Left lung (tissue), 10 donors: Measurements from ENCODE around the gene RASA3. TPM values are rescaled to one million over a fixed set of nuclear protein-coding genes. Genes with fewer than 3 reads are reported as not detected.

Experiments
- ATAC-seq: fragments of 200-7000 bp; cut with Tn5 transposase; one replicate; pipeline ENCODE4 v1.9.1; 2020; ENCODE audit warnings: moderate library complexity
- DNase-seq, 4 donors: peaks; one replicate each; pipeline ENCODE4 v3.0.0-alpha.2; 2013 to 2020
- H3K27ac ChIP-seq, 2 donors: fragments of 200-600 bp; sonication (generic) in 1 of 2; one replicate each; pipeline versions ENCODE4 v1.5.0 to v1.8.0; 2020 to 2021
- H3K27me3 ChIP-seq, 2 donors: fragments of 200-600 bp; sonication (generic) in 1 of 2; one replicate each; pipeline versions ENCODE4 v1.5.0 to v1.8.0; 2020 to 2021
- H3K36me3 ChIP-seq, 2 donors: fragments of 200-600 bp; sonication (generic) in 1 of 2; one replicate each; pipeline versions ENCODE4 v1.5.0 to v1.8.0; 2020 to 2021
- H3K4me1 ChIP-seq, 2 donors: fragments of 200-600 bp; one replicate each; pipeline ENCODE4 v1.8.0; 2021
- H3K4me3 ChIP-seq, 2 donors: fragments of 200-600 bp; sonication (generic) in 1 of 2; one replicate each; pipeline versions ENCODE4 v1.5.0 to v1.8.0; 2020 to 2021; ENCODE audit warnings: mild to moderate bottlenecking in 1 of 2
- H3K9me3 ChIP-seq, 2 donors: fragments of 200-600 bp; sonication (generic) in 1 of 2; one replicate each; pipeline versions ENCODE4 v1.5.0 to v1.8.0; 2020 to 2021
- CTCF ChIP-seq, 2 donors: fragments of 200-600 bp; sonication (generic) in 1 of 2; IDR thresholded peaks; one replicate each; pipeline versions ENCODE4 v1.5.0 to v1.8.0; 2021; ENCODE audit warnings: antibody characterized with exemption in 2 of 2
- intact Hi-C, 2 donors: fragments of 100-400 bp; cut with DNase I; formaldehyde crosslinking; loops; one replicate each; pipeline versions ENCODE4 v1.11.2 to v1.14.2; 2022
- polyA plus RNA-seq, 6 donors: library from polyadenylated mRNA; unstranded; fragments of 120-200 nt; gene quantifications; one replicate each; pipeline ENCODE4 v1.2.1, GENCODE V29; 2013; ENCODE audit not compliant: insufficient read length in 6 of 6
- total RNA-seq, 2 donors: library from RNA; stranded (reverse); fragmentation: NEBNext Ultra II Directional; extraction: Animal tissue kit (Norgen Biotek cat#: 25700); gene quantifications; one replicate each; pipeline ENCODE4 v1.2.1, GENCODE V29; 2021
- donor health status: DM: no; HTN: yes; CAD: no.
- donor health status: DM: no; HTN: no; CAD: no.

Gene RASA3
- total and polyA plus RNA-seq, 8 donors = 11.4 to 22.2 (median 12.7) TPM

DNA sequence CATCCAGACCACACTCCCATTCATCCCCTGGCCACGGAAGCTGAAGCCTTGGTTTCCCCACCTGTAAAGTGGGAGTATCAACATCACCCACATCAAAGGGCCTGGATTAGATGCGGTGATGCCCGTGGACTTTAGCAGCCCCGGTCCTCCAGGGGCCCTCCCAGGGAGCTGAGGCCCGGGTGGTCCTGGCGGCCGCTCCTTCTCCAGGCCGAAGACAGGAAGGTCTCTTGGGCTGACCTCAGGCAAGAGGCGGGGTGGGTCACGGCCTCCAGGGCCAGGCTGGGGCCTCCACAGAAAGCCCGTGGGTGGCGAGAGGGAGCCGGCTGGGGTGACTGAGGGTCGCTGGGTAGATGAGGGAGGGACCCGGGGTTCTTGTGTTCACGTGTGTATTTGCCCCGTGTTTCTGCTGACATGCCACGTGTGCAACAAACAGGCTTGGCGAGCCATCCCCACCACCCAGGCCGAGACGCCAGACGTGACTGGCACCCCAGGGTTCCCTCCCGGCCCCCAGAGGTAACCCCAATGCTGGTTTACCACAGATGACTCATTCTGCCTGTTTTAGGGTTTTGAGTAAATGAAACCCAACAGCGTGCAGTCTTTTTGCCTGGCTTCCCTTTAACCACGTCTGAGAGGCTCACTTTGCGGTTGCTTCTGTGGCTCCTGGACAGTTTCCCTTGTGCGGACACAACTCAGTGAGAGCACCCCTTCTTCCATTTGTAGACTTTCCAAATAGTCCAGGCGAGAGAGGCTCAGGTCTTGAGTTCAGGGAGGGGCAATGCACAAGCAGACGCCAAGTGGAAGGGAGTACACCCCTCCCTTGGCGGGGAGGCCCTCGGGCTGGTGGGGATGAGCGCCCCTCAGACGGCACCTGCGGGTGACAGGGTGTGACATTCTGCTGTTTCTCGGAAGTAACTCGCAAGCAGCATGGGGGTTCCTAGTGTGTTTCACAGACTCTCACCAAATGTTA, 201.5 kb downstream of the RASA3 start:
- no peaks in the 10 kb centered on the region for H3K9me3 ChIP-seq
- ATAC-seq (no peak), DNase-seq (peak in 1 of 4 donors; percentile 29)
- no peak overlapping the region for H3K27ac ChIP-seq
- peaks cover 0 to 48% of the 10 kb centered on the region in 2 donors for H3K27me3 ChIP-seq
- H3K4me3 ChIP-seq = no peak overlapping the region
- intact Hi-C loops = loop anchor here in 1 of 2 donors (10.0 kb wide), 1 partner anchor 126 kb away; no protein-coding TSS in a partner anchor
- no peaks in the 10 kb centered on the region for H3K36me3 ChIP-seq
- no peak for TF ChIP-seq CTCF (IDR thresholded peaks at IDR 0.05)
- peaks cover 4 to 7% of the 10 kb centered on the region in 2 donors for H3K4me1 ChIP-seq

DNA sequence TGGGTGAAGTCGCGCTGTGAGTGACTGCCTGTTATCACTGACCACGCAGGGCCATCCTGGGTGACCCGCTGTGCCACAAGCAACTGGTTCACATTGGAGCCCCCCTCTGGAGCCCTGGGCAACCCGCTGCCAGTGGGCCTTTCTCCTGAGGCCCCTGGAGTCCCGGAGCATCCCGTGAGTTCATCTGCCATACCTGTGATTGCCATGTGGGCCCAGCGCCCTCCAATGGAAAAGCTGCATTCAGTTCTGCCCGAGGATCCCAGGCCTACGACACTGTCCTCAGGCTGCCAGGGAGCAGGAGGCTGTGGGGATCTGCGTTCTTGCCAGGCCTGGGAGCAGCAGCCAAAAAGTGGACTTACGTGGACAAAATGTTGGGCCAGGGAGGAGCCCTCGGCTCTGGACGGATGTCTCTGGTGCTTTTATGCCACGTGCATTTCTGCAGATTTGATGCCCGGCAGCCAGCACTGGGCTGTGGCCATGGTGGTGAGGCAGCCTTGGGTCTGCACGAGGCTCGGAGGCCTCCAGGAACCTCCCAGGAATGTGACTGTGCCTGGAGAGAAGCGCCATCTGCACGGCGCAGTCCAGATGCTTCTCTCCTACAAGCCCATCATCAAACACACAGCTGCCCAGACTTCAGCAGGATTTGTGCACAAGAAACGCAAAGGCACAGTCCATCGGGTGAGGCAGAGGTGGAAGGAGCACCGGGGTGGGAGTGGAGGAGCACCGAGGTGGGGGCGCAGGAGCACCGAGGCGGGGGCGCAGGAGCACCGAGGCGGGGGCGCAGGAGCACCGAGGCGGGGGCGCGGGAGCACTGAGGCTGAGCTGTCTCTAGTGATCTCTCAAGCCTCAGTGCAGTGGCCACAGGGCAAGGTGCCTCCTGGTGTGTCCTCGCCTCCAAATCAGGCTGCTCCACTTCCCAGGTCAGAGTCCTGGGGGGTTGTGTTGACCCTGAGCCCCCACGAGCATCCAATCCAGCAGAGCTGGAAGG, 202.5 kb downstream of the RASA3 start:
- TF ChIP-seq CTCF (IDR thresholded peaks at IDR 0.05) = no peak
- H3K27me3 ChIP-seq = peaks cover 0 to 43% of the 10 kb centered on the region in 2 donors
- H3K4me1 ChIP-seq = peaks cover 1 to 4% of the 10 kb centered on the region in 2 donors
- H3K9me3 ChIP-seq = no peaks in the 10 kb centered on the region
- intact Hi-C loops = loop anchor here in 1 of 2 donors (10.0 kb wide), 1 partner anchor 125 kb away; no protein-coding TSS in a partner anchor
- H3K27ac ChIP-seq = no peak overlapping the region
- no peaks in the 10 kb centered on the region for H3K36me3 ChIP-seq
- ATAC-seq (no peak), DNase-seq (no peak)
- no peak overlapping the region for H3K4me3 ChIP-seq

DNA sequence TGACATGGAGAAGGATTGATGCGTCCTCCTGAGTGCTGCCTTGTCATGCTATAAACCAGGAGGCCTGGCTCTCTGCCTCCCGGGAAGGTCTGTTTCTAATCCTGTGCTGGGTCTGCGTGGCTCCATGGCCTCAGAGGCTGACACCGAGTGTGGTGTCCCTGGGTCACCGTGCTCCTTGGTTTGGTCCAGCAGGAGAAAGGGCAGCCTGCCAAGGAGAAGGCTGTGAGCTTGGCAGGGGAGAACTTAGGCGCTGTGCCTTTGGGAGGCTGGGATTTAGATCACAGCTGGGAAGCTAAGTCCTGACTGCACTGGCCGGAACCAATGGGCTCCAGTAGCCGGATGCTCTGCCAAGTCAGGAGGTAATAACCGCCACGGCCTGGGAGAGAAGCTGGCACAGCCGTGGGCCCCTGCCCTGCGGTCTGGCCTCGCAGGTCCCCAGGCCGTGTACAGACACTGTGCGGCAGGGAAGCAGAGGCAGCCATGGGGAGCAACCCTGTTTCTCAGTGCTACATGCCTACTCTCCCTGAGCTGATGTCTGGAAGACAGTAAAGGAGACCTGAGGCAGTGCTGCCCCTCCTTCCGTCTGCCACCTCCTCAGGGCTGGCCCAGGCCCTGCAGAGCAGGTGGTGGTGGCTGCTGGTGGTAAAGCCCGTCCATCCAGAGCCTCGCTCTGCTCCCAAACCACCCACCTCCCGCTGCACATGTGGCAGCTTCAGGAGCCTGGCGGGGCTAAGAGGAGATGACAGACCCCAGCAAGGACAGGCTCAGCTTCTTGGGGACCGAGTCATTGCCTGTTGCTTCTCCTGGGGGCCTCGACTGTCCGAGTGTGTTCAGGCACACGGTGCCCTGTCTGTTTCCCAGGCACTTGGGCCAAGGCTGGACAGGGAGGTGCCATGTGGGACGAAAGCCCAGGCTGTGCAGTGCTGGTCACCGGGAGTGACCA, 203.5 kb downstream of the RASA3 start:
- ATAC-seq (peak; percentile 38), DNase-seq (peak in 3 of 4 donors; percentile 45 to 79 (median 64))
- no peaks in the 10 kb centered on the region for H3K36me3 ChIP-seq
- intact Hi-C loops = no loop called here
- H3K4me3 ChIP-seq = no peak overlapping the region
- H3K27me3 ChIP-seq = peaks cover 0 to 43% of the 10 kb centered on the region in 2 donors
- TF ChIP-seq CTCF (IDR thresholded peaks at IDR 0.05) = no peak
- H3K9me3 ChIP-seq = no peaks in the 10 kb centered on the region
- H3K27ac ChIP-seq = no peak overlapping the region
- peaks cover 0 to 4% of the 10 kb centered on the region in 2 donors for H3K4me1 ChIP-seq

Other genes starting within 250 kb of the RASA3 start
- gene C13orf46, start 158.5 kb downstream of the RASA3 start, total RNA-seq = 1 to 10 TPM; 7.1 to 7.5 TPM
- gene C13orf46, start 158.5 kb downstream of the RASA3 start, polyA plus RNA-seq = under 1 TPM; 0.10 to 0.50 (median 0.28) TPM
- gene CFAP97D2, start 46.6 kb upstream of the RASA3 start, total RNA-seq = 1 to 10 TPM in 1 of 2 donors, not detected in 1; 1.5 TPM
- 1 to 10 TPM in 4 of 6 donors, under 1 TPM in 2; 0.23 to 2.1 (median 1.0) TPM for gene CFAP97D2, start 46.6 kb upstream of the RASA3 start, polyA plus RNA-seq
- 10 to 100 TPM; 59.8 to 63.6 TPM for gene CDC16, start 102.3 kb upstream of the RASA3 start, total RNA-seq
- gene CDC16, start 102.3 kb upstream of the RASA3 start, polyA plus RNA-seq = 100 to 1,000 TPM; 114 to 161 (median 129) TPM
- gene UPF3A, start 149.0 kb upstream of the RASA3 start, total RNA-seq = 10 to 100 TPM; 32.3 to 42.6 TPM
- gene UPF3A, start 149.0 kb upstream of the RASA3 start, polyA plus RNA-seq = 100 to 1,000 TPM; 152 to 193 (median 160) TPM
- gene CHAMP1, start 181.9 kb upstream of the RASA3 start, total RNA-seq = 10 to 100 TPM; 20.9 to 22.7 TPM
- gene CHAMP1, start 181.9 kb upstream of the RASA3 start, polyA plus RNA-seq = 10 to 100 TPM; 24.9 to 32.4 (median 29.0) TPM